Endometrium (tissue), 2 donors: ENCODE results near the gene SLC16A3.

Experiments used
- FAIRE-seq: peaks from 2 replicates; lab custom pipeline; 2012; peaks lifted over from hg19 to GRCh38; lab: Jason Lieb, UNC
- donor health status: control.
- donor health status: control.

The SLC16A3 gene

GRCh38 chr17:82269138-82269881 is 40.5 kb downstream of the SLC16A3 start:
- no peak for FAIRE-seq

- no peak for FAIRE-seq
Observed at GRCh38 chr17:82269882-82270500, 41.1 kb downstream of the SLC16A3 start.

- no peak for FAIRE-seq
Observed at GRCh38 chr17:82270651-82271050, 41.8 kb downstream of the SLC16A3 start.

GRCh38 chr17:82271401-82271800 is 42.6 kb downstream of the SLC16A3 start:
- FAIRE-seq = no peak

- no peak for FAIRE-seq
Observed at GRCh38 chr17:82272495-82273326, 43.9 kb downstream of the SLC16A3 start.

GRCh38 chr17:82273327-82274133 is 44.7 kb downstream of the SLC16A3 start, which contains the start of gene CSNK1D:
CSNK1D (minus strand) TSS chr17:82273700; CDS start chr17:82273381, 319 bp downstream.
- FAIRE-seq = no peak

GRCh38 chr17:82274134-82275020 is 45.5 kb downstream of the SLC16A3 start:
- FAIRE-seq = no peak

- no peak for FAIRE-seq
Observed at GRCh38 chr17:82275326-82275725, 46.5 kb downstream of the SLC16A3 start.

GRCh38 chr17:82276938-82277337 is 48.1 kb downstream of the SLC16A3 start:
- FAIRE-seq = no peak

- FAIRE-seq = no peak
Observed at GRCh38 chr17:82277851-82278250, 49.0 kb downstream of the SLC16A3 start.

GRCh38 chr17:82278308-82278707 is 49.5 kb downstream of the SLC16A3 start:
- no peak for FAIRE-seq

- FAIRE-seq = no peak
Observed at GRCh38 chr17:82278786-82279391, 50.0 kb downstream of the SLC16A3 start.

- FAIRE-seq = no peak
Observed at GRCh38 chr17:82280537-82280936, 51.7 kb downstream of the SLC16A3 start.

GRCh38 chr17:82281076-82281475 is 52.2 kb downstream of the SLC16A3 start:
- no peak for FAIRE-seq

- no peak for FAIRE-seq
Observed at GRCh38 chr17:82281502-82282238, 52.8 kb downstream of the SLC16A3 start.

- no peak for FAIRE-seq
Observed at GRCh38 chr17:82282239-82283207, 53.7 kb downstream of the SLC16A3 start.

GRCh38 chr17:82283208-82283749 is 54.4 kb downstream of the SLC16A3 start:
- FAIRE-seq = no peak

GRCh38 chr17:82285141-82285540 is 56.3 kb downstream of the SLC16A3 start:
- no peak for FAIRE-seq
